GM18507 (cell line): Measurements from ENCODE around the gene MTURN.
"Not testable (repeated sequence)": the region's sequence is repeated elsewhere in the genome, so short reads cannot be mapped to it uniquely, and the experiment has no call there.

Experiments
- DNase-seq: peaks from one replicate; pipeline ENCODE4 v3.0.0; 2011; ENCODE audit warnings: low read depth; ENCODE audit not compliant: insufficient read length; ENCODE audit errors: extremely low spot score
- FAIRE-seq: peaks from 2 replicates; lab custom pipeline; 2011; peaks lifted over from hg19 to GRCh38; lab: Jason Lieb, UNC

MTURN gene

DNA sequence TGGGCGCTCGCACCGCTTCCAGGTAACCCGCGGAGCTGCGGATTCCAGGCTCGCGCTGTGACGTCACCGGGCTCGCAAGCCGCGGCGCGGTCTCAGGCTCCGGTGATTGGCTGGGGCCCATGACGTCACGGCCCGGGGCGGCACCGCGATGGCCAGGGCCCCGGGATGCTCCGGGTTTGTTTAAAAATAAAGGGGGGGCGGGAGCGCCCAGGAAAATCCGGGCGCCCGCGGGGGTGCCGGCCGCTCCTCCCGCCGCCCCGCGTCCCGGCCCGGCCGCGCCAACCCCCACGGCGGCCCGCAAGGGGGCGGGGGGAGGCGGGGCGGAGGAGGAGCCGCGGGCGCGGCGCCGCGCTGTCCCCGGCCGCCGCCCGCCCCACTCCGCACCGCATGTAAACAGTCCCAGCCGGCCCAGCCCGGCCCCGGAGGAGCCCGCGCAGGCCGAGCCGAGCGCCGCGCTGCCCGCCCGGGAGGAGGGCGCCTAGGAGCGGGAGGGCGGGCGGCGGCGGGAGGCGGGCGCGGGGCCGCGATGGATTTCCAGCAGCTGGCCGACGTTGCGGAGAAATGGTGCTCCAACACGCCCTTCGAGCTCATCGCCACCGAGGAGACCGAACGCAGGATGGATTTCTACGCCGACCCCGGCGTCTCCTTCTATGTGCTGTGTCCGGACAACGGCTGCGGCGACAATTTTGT lies at the start of gene MTURN:
Gene MTURN, plus strand, starts transcription at position 376 of the 690 bp plus-strand sequence. Its CDS starts 151 bp downstream, at position 527.
- FAIRE-seq: peak; percentile 39

GRCh38 chr7:30086529-30086928 lies 48.3 kb upstream of the MTURN start:
- DNase-seq (no peak), FAIRE-seq (no peak)

More for the DNA sequence above, at the start of gene MTURN:
- peak; percentile 92 for DNase-seq

DNA sequence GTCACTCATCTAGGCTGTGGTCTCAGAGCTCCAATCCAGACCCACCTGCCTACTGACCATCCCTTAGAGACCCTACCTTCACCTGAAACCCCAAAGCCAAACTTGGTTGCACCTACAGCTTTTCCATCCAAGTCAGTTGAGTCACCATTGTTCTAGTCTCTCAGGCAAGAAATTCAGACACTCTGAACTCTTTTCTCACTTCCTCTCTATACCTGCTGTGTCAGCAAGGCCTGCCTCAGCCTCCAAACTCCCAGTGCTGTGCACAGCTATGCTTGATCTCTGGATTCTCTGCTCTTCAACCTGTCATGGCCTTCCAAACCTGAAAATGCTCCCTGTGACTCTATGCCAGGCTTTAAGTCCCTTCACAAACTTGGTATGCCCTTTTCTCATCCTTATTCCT lies 47.4 kb upstream of the MTURN start:
- no peak for FAIRE-seq
- DNase-seq: no peak

DNA sequence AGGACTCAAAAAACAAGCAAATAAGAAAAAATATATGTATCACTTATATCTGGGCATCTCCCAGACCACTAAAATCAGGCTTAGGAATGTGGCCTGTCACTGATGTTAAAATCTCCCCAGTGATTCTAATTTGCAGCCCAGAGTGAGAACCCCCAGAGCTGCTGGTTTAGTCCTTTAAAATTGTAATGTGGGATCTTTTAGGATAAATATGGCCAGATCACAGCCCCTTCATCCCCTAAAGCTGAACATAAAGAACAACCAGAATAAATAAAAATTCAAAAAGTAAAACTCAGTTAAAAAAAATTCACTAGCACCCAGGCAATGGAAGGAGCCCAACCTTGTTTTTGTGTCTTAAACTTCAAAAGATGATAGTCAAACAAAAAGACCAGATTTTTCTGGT lies 46.4 kb upstream of the MTURN start:
- DNase-seq (no peak), FAIRE-seq (no peak)

- FAIRE-seq (no peak), DNase-seq (no peak)
Measured at GRCh38 chr7:30090111-30090510, 44.7 kb upstream of the MTURN start.

GRCh38 chr7:30091491-30091912 lies 43.3 kb upstream of the MTURN start:
- DNase-seq (no peak), FAIRE-seq (no peak)

DNA sequence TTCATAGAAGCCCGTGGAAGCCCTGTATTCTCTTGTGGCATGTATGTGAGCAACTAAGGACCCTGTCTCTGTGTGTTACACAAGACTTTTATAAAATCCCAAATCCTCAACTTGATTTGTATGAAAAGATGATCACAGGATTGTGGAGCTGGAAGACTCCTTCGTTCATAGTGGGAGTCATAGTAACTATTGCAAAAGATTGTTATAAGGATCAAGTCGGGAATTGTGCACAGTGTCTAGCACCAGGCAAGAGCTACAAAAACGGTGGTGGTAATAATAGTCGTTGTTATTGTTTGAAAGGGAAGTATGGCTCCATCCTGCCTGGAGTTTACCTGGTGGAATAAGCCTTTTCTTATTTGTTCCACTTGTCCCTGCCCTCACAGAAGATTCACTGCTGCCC lies 42.8 kb upstream of the MTURN start:
- FAIRE-seq (no peak), DNase-seq (no peak)

GRCh38 chr7:30093420-30093952 lies 41.3 kb upstream of the MTURN start:
- FAIRE-seq (no peak), DNase-seq (no peak)

DNA sequence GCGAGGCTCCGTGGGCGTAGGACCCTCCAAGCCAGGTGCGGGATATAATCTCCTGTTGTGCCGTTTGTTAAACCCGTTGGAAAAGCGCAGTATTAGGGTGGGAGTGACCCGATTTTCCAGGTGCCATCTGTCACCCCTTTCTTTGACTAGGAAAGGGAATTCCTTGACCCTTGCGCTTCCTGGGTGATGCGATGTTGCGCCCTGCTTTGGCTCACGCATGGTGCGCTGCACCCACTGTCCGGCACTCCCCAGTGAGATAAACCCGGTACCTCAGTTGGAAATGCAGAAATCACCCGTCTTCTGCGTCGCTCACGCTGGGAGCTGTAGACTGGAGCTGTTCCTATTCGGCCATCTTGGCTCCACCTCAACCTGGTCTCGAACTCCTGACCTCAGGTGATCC lies 36.2 kb upstream of the MTURN start:
- FAIRE-seq, DNase-seq: not testable (repeated sequence)

GRCh38 chr7:30102281-30102680 lies 32.5 kb upstream of the MTURN start:
- no peak for DNase-seq
- FAIRE-seq: no peak

GRCh38 chr7:30104157-30104556 lies 30.6 kb upstream of the MTURN start:
- FAIRE-seq: no peak
- no peak for DNase-seq

- DNase-seq: no peak
- FAIRE-seq: no peak
Measured at GRCh38 chr7:30112103-30112713, 22.6 kb upstream of the MTURN start.

- DNase-seq (no peak), FAIRE-seq (no peak)
Measured at GRCh38 chr7:30113144-30113543, 21.6 kb upstream of the MTURN start.

DNA sequence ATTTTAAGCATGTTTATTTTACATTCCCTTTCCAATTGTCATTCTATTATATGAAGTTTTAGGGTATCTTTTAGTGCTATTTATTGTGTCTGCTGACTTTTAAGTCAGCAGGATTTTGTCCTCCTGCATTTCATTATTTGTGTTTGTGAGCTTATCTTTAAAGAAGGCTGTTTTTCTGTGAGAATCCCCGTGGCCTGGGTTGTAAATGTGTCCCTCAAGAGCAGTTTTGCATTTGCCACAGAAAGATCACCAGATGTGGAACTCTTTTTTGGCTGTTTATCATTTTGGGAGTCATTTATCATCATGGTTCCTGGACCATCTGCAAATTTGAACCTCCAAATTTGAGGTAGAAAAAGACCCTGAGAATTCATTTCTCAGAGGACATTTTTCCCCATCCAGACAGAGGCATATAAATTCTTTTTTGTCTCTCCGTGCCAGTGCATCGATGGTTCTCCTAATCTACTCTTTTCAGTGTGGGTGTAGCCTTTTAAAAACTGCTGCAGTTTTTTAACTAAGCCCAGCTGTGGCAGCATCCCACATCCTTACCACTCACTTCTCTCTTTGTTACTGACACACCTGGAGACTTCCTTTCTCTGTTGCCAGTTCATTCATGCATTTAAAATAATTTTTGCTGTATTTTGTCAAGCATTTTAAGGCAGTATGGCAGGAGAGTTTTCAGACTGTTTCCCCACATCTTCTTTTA lies 20.1 kb upstream of the MTURN start:
- peak; percentile 52 for FAIRE-seq
- no peak for DNase-seq

GRCh38 chr7:30115709-30116297 lies 19.0 kb upstream of the MTURN start:
- DNase-seq (no peak), FAIRE-seq (no peak)

DNA sequence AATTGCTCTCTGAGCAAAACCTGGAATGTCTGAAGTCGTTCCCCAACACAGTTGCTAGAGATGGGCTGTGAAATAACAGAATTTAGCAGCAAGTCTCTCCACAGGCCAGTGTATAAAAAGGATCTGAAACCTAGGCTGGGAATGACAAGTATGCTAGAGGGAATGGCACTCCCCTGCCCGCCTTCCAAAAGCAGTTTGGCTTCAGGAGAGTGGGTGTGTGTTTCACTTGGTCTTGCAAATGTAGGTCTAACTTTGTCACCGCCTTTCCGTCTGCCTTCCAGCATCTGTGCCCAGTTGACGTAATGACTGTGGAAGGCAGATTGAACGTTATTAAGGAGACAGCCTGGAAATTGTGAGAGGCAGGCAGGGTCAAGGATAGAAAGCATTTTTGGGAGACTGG lies 18.0 kb upstream of the MTURN start:
- DNase-seq (no peak), FAIRE-seq (peak; percentile 35)

GRCh38 chr7:30117896-30118295 lies 16.9 kb upstream of the MTURN start:
- FAIRE-seq: no peak

DNA sequence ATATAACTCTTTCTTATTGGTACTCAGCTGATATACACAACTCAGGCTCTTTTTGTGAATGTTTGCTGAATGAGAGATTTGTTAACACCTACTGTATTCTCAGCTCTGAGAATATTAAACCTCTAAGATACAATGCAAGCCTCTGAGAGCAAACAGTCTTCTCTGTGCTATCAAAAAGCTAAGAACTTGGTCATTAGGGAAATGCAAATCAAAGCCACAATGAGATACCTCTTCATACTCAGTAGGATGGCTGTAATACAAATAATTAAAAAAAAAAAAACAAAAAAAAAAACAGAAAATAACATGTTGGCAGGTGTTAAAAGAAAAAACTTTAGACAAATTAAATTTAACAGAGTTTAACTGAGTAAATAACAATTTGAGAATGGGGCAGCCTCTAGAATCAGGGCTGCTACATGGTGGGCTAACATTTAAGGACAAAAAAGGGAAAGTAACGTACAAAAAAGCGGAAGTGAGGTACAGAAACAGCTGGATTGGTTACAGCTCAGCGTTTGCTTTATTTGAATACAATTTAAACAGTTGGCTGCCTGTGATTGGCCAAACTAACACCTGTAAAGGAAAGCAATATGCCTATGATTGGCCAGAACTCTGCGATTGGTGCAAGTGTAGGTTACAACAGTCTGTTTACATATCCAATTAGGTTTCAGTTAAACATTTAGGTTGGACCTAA lies 14.8 kb upstream of the MTURN start:
- no peak for DNase-seq
- no peak for FAIRE-seq

More at GRCh38 chr7:30117896-30118295, 16.9 kb upstream of the MTURN start:
- DNase-seq: no peak
